ENCODE data around the gene KCP.

- TF ChIP-seq POLR2AphosphoS5 (IDR thresholded peaks at IDR 0.05; ENCODE audit: low read depth): no peak
- TF ChIP-seq, protein P1, sequence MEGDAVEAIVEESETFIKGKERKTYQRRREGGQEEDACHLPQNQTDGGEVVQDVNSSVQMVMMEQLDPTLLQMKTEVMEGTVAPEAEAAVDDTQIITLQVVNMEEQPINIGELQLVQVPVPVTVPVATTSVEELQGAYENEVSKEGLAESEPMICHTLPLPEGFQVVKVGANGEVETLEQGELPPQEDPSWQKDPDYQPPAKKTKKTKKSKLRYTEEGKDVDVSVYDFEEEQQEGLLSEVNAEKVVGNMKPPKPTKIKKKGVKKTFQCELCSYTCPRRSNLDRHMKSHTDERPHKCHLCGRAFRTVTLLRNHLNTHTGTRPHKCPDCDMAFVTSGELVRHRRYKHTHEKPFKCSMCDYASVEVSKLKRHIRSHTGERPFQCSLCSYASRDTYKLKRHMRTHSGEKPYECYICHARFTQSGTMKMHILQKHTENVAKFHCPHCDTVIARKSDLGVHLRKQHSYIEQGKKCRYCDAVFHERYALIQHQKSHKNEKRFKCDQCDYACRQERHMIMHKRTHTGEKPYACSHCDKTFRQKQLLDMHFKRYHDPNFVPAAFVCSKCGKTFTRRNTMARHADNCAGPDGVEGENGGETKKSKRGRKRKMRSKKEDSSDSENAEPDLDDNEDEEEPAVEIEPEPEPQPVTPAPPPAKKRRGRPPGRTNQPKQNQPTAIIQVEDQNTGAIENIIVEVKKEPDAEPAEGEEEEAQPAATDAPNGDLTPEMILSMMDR (IDR thresholded peaks at IDR 0.05; ENCODE audit: insufficient read depth, low read length): no peak
These were observed 36.1 kb downstream of the KCP start for GRCh38 chr7:128874140-128875031.
